Measurements from ENCODE around the gene ANKRD33B. TPM values are rescaled to one million over a fixed set of nuclear protein-coding genes. Genes with fewer than 3 reads are reported as not detected.

Gene ANKRD33B
- polyA plus RNA-seq, 1 donor (not counting 4 experiments of a cell fraction or from before 2014, with no cell fraction given): 1.9 TPM

- dilution Hi-C loops (cut with MboI; ENCODE audit: extremely low pct_ligation_motif_present, low sequenced_read_pairs): no loop called here
- no peak for FAIRE-seq
Measured at GRCh38 chr5:10583663-10584572, 20.0 kb downstream of the ANKRD33B start.

GRCh38 chr5:10584714-10585517 is 21.0 kb downstream of the ANKRD33B start:
- Histone ChIP-seq H3K9ac (ENCODE audit: control insufficient read depth, extremely low read depth, insufficient read depth, low read length) (no peak overlapping the region), H3K27ac (ENCODE audit: control insufficient read depth, insufficient read depth, low read length) (no peak overlapping the region), H3K4me1 (ENCODE audit: control insufficient read depth, extremely low read depth, insufficient read depth, low read length) (no peaks in the 10 kb centered on the region), H3K79me2 (ENCODE audit: control insufficient read depth, insufficient read depth, low read length) (peaks cover 1% of the 10 kb centered on the region), H3K27me3 (ENCODE audit: control insufficient read depth, extremely low read depth, insufficient read depth, low read length) (no peaks in the 10 kb centered on the region), H3K9me1 (ENCODE audit: control insufficient read depth, extremely low read depth, insufficient read depth, low read length) (peaks cover 2% of the 10 kb centered on the region), H3K36me3 (ENCODE audit: control insufficient read depth in 2 of 2, extremely low read depth in 1 of 2, insufficient read depth in 2 of 2, low read length in 2 of 2) (no peaks in the 10 kb centered on the region), H3K4me2 (ENCODE audit: control insufficient read depth, extremely low read depth, insufficient read depth, low read depth, low read length) (no peak overlapping the region), H2AFZ (ENCODE audit: control insufficient read depth, low read length) (no peak overlapping the region), H4K20me1 (ENCODE audit: control insufficient read depth, extremely low read depth, insufficient read depth, low read length) (no peaks in the 10 kb centered on the region), H3K4me3 (ENCODE audit: control insufficient read depth in 2 of 3, extremely low read depth in 1 of 3, insufficient read depth in 2 of 3, low read depth in 1 of 3, low read length in 3 of 3) (no peak overlapping the region), H3K9me3 (ENCODE audit: control insufficient read depth, low read depth, low read length) (no peaks in the 10 kb centered on the region)
- FAIRE-seq: no peak
- no peak for DNase-seq (ENCODE audit: low read depth, low spot score)
- dilution Hi-C loops (cut with MboI; ENCODE audit: extremely low pct_ligation_motif_present, low sequenced_read_pairs): no loop called here
- TF ChIP-seq CTCF (optimal IDR thresholded peaks at IDR 0.05 in 1 of 3, IDR thresholded peaks at IDR 0.05 in 1 of 3, conservative IDR thresholded peaks at IDR 0.05 in 1 of 3; ENCODE audit: extremely low read depth in 1 of 3, insufficient read depth in 2 of 3, low read length in 3 of 3): no peak
- no peak for TF ChIP-seq EZH2 (IDR thresholded peaks at IDR 0.05; ENCODE audit: low read length)

More at GRCh38 chr5:10583663-10584572, 20.0 kb downstream of the ANKRD33B start:
- no peak for DNase-seq (ENCODE audit: low read depth, low spot score)
- Histone ChIP-seq H3K4me1 (ENCODE audit: control insufficient read depth, extremely low read depth, insufficient read depth, low read length) (no peaks in the 10 kb centered on the region), H3K4me2 (ENCODE audit: control insufficient read depth, extremely low read depth, insufficient read depth, low read depth, low read length) (no peak overlapping the region), H3K27me3 (ENCODE audit: control insufficient read depth, extremely low read depth, insufficient read depth, low read length) (no peaks in the 10 kb centered on the region), H2AFZ (ENCODE audit: control insufficient read depth, low read length) (no peak overlapping the region), H3K4me3 (ENCODE audit: control insufficient read depth in 2 of 3, extremely low read depth in 1 of 3, insufficient read depth in 2 of 3, low read depth in 1 of 3, low read length in 3 of 3) (no peak overlapping the region), H3K9ac (ENCODE audit: control insufficient read depth, extremely low read depth, insufficient read depth, low read length) (no peak overlapping the region), H3K9me3 (ENCODE audit: control insufficient read depth, low read depth, low read length) (no peaks in the 10 kb centered on the region), H3K9me1 (ENCODE audit: control insufficient read depth, extremely low read depth, insufficient read depth, low read length) (peaks cover 2% of the 10 kb centered on the region), H3K27ac (ENCODE audit: control insufficient read depth, insufficient read depth, low read length) (no peak overlapping the region), H3K36me3 (ENCODE audit: control insufficient read depth in 2 of 2, extremely low read depth in 1 of 2, insufficient read depth in 2 of 2, low read length in 2 of 2) (no peaks in the 10 kb centered on the region), H4K20me1 (ENCODE audit: control insufficient read depth, extremely low read depth, insufficient read depth, low read length) (no peaks in the 10 kb centered on the region), H3K79me2 (ENCODE audit: control insufficient read depth, insufficient read depth, low read length) (peaks cover 1% of the 10 kb centered on the region)
- TF ChIP-seq CTCF (optimal IDR thresholded peaks at IDR 0.05 in 1 of 3, IDR thresholded peaks at IDR 0.05 in 1 of 3, conservative IDR thresholded peaks at IDR 0.05 in 1 of 3; ENCODE audit: extremely low read depth in 1 of 3, insufficient read depth in 2 of 3, low read length in 3 of 3) (no peak), EZH2 (IDR thresholded peaks at IDR 0.05; ENCODE audit: low read length) (no peak)

All from keratinocyte (primary cell).